HL-60/S4 treated with retinoic acid at 250 ng/mL for 4 days and 3 days (cell line): ENCODE data around the gene TBC1D5.
"Not testable (repeated sequence)": the region's sequence is repeated elsewhere in the genome, so short reads cannot be mapped to it uniquely, and the experiment has no call there.

Source experiments
- in situ Hi-C: fragments of 300-500 bp; cut with MboI; formaldehyde crosslinking; loops from 2 replicates; pipeline ENCODE4 v1.7.0; 2022; ENCODE audit warnings: low sequenced_read_pairs

TBC1D5 gene

GRCh38 chr3:17749281-17749680 is 6.8 kb upstream of the TBC1D5 start:
- in situ Hi-C loops = no loop called here

- in situ Hi-C loops = no loop called here
Measured at GRCh38 chr3:17747890-17748247, 5.4 kb upstream of the TBC1D5 start.

- in situ Hi-C loops = no loop called here
Measured at GRCh38 chr3:17747174-17747889, 4.9 kb upstream of the TBC1D5 start.

GRCh38 chr3:17745894-17746293 is 3.5 kb upstream of the TBC1D5 start:
- in situ Hi-C loops = no loop called here

GRCh38 chr3:17745301-17745700 is 2.9 kb upstream of the TBC1D5 start:
- in situ Hi-C loops = no loop called here

- in situ Hi-C loops = no loop called here
Measured at GRCh38 chr3:17744693-17745092, 2.3 kb upstream of the TBC1D5 start.

GRCh38 chr3:17743658-17743995 is 1.2 kb upstream of the TBC1D5 start:
- in situ Hi-C loops = no loop called here

- in situ Hi-C loops = no loop called here
Measured at GRCh38 chr3:17742880-17743657, 638 bp upstream of the TBC1D5 start.

- in situ Hi-C loops = no loop called here
Measured at GRCh38 chr3:17741621-17742101, 770 bp downstream of the TBC1D5 start.

GRCh38 chr3:17740721-17741141 is 1.7 kb downstream of the TBC1D5 start:
- in situ Hi-C loops = no loop called here

- in situ Hi-C loops = no loop called here
Measured at GRCh38 chr3:17738921-17739320, 3.5 kb downstream of the TBC1D5 start.

GRCh38 chr3:17738219-17738618 is 4.2 kb downstream of the TBC1D5 start:
- in situ Hi-C loops = no loop called here

GRCh38 chr3:17737591-17737990 is 4.8 kb downstream of the TBC1D5 start:
- in situ Hi-C loops = no loop called here

GRCh38 chr3:17735362-17735761 is 7.1 kb downstream of the TBC1D5 start:
- in situ Hi-C loops = not testable (repeated sequence)

GRCh38 chr3:17733768-17734167 is 8.7 kb downstream of the TBC1D5 start:
- in situ Hi-C loops = no loop called here

- in situ Hi-C loops = no loop called here
Measured at GRCh38 chr3:17733215-17733614, 9.2 kb downstream of the TBC1D5 start.

GRCh38 chr3:17730318-17730967 is 12.0 kb downstream of the TBC1D5 start:
- in situ Hi-C loops = no loop called here

GRCh38 chr3:17726313-17726712 is 16.1 kb downstream of the TBC1D5 start:
- in situ Hi-C loops = no loop called here

- in situ Hi-C loops = not testable (repeated sequence)
Measured at GRCh38 chr3:17725844-17726243, 16.6 kb downstream of the TBC1D5 start.

- in situ Hi-C loops = no loop called here
Measured at GRCh38 chr3:17724948-17725347, 17.5 kb downstream of the TBC1D5 start.

- in situ Hi-C loops = no loop called here
Measured at GRCh38 chr3:17724122-17724521, 18.3 kb downstream of the TBC1D5 start.

- in situ Hi-C loops = no loop called here
Measured at GRCh38 chr3:17717411-17717810, 25.0 kb downstream of the TBC1D5 start.
